PC-9 (cell line): ENCODE results near the gene SH3RF2.
"Not testable (repeated sequence)": the region's sequence is repeated elsewhere in the genome, so short reads cannot be mapped to it uniquely, and the experiment has no call there.

Experiments
- CTCF ChIP-seq: fragments of 200-600 bp; sonication (generic); conservative IDR thresholded peaks from 2 replicates; pipeline ENCODE4 v1.6.1; 2017; ENCODE audit warnings: mixed run types, antibody characterized with exemption, mild to moderate bottlenecking, moderate library complexity
- EZH2 ChIP-seq: fragments of 200-600 bp; sonication (generic); IDR thresholded peaks from 2 replicates; pipeline ENCODE4 v1.8.0; 2017; ENCODE audit warnings: antibody characterized with exemption, low read depth

DNA sequence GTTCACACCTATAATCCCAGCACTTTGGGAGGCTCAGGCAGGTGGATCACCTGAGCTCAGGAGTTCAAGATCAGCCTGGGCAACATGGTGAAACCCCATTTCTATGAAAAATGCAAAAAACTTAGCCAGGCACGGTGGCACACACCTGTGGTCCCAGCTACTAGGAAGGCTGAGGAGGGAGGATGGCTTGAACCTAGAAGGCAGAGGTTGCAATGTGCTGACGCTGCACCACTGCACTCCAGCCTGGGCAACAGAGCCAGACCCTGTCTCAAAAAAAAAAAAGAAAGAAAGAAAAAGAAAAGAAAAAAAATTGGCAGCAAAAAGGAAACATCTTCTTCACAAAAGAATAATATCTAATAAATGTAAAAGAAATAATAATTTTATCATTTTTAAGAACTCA, 172.5 kb downstream of the SH3RF2 start:
- not testable (repeated sequence) for TF ChIP-seq CTCF, EZH2
